IMR-90 (cell line): ENCODE measurements around the gene TET1. TPM values are rescaled to one million over a fixed set of nuclear protein-coding genes. Genes with fewer than 3 reads are reported as not detected.

Experiments
- ATAC-seq: fragments of 200-7000 bp; cut with Tn5 transposase; 2 replicates; pipeline ENCODE4 v1.9.1; 2020; ENCODE audit warnings: low read depth, mild to moderate bottlenecking, moderate library complexity
- BruUV-seq: library from RNA; stranded (reverse); fragments of 400-500 nt; replicated peaks from 2 replicates; lab custom pipeline; 2021; lab: Mats Ljungman, UMichigan
- CTCF ChIA-PET: fragments of 300-600 bp; formaldehyde crosslinking; extraction: SDS; loops from one replicate; lab custom pipeline; 2021; ENCODE audit warnings: antibody characterized with exemption; lab: Yijun Ruan, JAX
- POLR2A ChIA-PET: fragments of 300-600 bp; sonication (Branson Sonifier 250); formaldehyde crosslinking; loops from one replicate; lab custom pipeline; 2022; ENCODE audit warnings: antibody characterized with exemption; ENCODE audit not compliant: unreplicated experiment; lab: Charles Lee
- DNase-seq: peaks from one replicate; pipeline ENCODE4 v3.0.0; 2013
- H2AFZ ChIP-seq: replicated peaks from 2 replicates; pipeline ENCODE3; 2013; ENCODE audit warnings: low read length, mild to moderate bottlenecking; ENCODE audit not compliant: poor library complexity
- H2AK5ac ChIP-seq: 2 replicates; pipeline ENCODE4 v1.6.1; 2013; ENCODE audit warnings: low read depth, low read length, inconsistent platforms
- H2AK9ac ChIP-seq: replicated peaks from 2 replicates; pipeline ENCODE3; 2013; ENCODE audit warnings: mild to moderate bottlenecking, low read depth, low read length, moderate library complexity; ENCODE audit not compliant: poor library complexity
- H2BK120ac ChIP-seq: 2 replicates; pipeline ENCODE4 v1.6.1; 2013; ENCODE audit warnings: low read depth, low read length, inconsistent platforms
- H2BK15ac ChIP-seq: 3 replicates; pipeline ENCODE4 v1.6.1; 2013; ENCODE audit warnings: low read depth, low read length, inconsistent platforms
- H2BK20ac ChIP-seq: 2 replicates; pipeline ENCODE4 v1.6.1; 2013; ENCODE audit warnings: low read depth, mild to moderate bottlenecking, inconsistent platforms, low read length, moderate library complexity
- H2BK5ac ChIP-seq: 2 replicates; pipeline ENCODE4 v1.6.1; 2013; ENCODE audit warnings: mild to moderate bottlenecking, low read depth, low read length, inconsistent platforms; ENCODE audit not compliant: poor library complexity, severe bottlenecking
- H3K14ac ChIP-seq: replicated peaks from 2 replicates; pipeline ENCODE4 v1.6.1; 2013; ENCODE audit warnings: low read depth, low read length, inconsistent platforms
- H3K18ac ChIP-seq: 2 replicates; pipeline ENCODE4 v1.6.1; 2013; ENCODE audit warnings: low read depth, low read length, control low read depth
- H3K23ac ChIP-seq: 2 replicates; pipeline ENCODE4 v1.6.1; 2013; ENCODE audit warnings: low read depth, low read length, inconsistent platforms
- H3K27ac ChIP-seq: 2 replicates; pipeline ENCODE4 v1.5.1; 2013; ENCODE audit warnings: mild to moderate bottlenecking, control low read depth, low read length; ENCODE audit not compliant: insufficient read depth
- H3K27me3 ChIP-seq: 2 replicates; pipeline ENCODE4 v1.6.1; 2013; ENCODE audit warnings: low read length; ENCODE audit not compliant: control insufficient read depth, insufficient read depth
- H3K36me3 ChIP-seq: 2 replicates; pipeline ENCODE4 v1.6.1; 2013; ENCODE audit warnings: low read length, mixed read lengths; ENCODE audit not compliant: control insufficient read depth, insufficient read depth
- H3K4ac ChIP-seq: 2 replicates; pipeline ENCODE4 v1.6.1; 2013; ENCODE audit warnings: low read depth, low read length, inconsistent platforms
- H3K4me1 ChIP-seq: 2 replicates; pipeline ENCODE4 v1.6.1; 2013; ENCODE audit warnings: low read length, mixed read lengths; ENCODE audit not compliant: control insufficient read depth, insufficient read depth
- H3K4me2 ChIP-seq: 2 replicates; pipeline ENCODE4 v1.6.1; 2013; ENCODE audit warnings: low read depth, mild to moderate bottlenecking, control low read depth, low read length, moderate library complexity
- H3K4me3 ChIP-seq: 2 replicates; pipeline ENCODE4 v1.5.1; 2013; ENCODE audit warnings: low read depth, mild to moderate bottlenecking, control low read depth, low read length, moderate library complexity; ENCODE audit not compliant: insufficient read depth
- H3K56ac ChIP-seq: 2 replicates; pipeline ENCODE4 v1.6.1; 2013; ENCODE audit warnings: low read length, inconsistent platforms; ENCODE audit not compliant: insufficient read depth; ENCODE audit errors: extremely low read depth
- H3K79me1 ChIP-seq, 2 experiments: 2 replicates each; pipeline ENCODE4 v1.6.1; 2013; ENCODE audit warnings: low read length in 2 of 2, inconsistent platforms in 1 of 2, low read depth in 1 of 2
- H3K9ac ChIP-seq: 2 replicates; pipeline ENCODE4 v1.6.1; 2013; ENCODE audit warnings: low read depth, low read length, control low read depth
- H3K9me1 ChIP-seq: 2 replicates; pipeline ENCODE4 v1.6.1; 2013; ENCODE audit warnings: low read length, inconsistent platforms; ENCODE audit not compliant: insufficient read depth
- H3K9me3 ChIP-seq: 2 replicates; pipeline ENCODE4 v1.6.1; 2013; ENCODE audit warnings: low read length; ENCODE audit not compliant: control insufficient read depth, insufficient read depth
- H4K20me1 ChIP-seq: 2 replicates; pipeline ENCODE4 v1.6.1; 2013; ENCODE audit warnings: low read length, inconsistent platforms; ENCODE audit not compliant: insufficient read depth
- H4K5ac ChIP-seq: 2 replicates; pipeline ENCODE4 v1.6.1; 2013; ENCODE audit warnings: mild to moderate bottlenecking, low read depth, low read length, control low read depth
- H4K8ac ChIP-seq, 2 experiments: 2 replicates each; pipeline ENCODE4 v1.6.1; 2013; ENCODE audit warnings: low read depth in 2 of 2, low read length in 2 of 2, control low read depth in 1 of 2, inconsistent platforms in 1 of 2
- H4K91ac ChIP-seq: 2 replicates; pipeline ENCODE4 v1.6.1; 2013; ENCODE audit warnings: low read depth, low read length, inconsistent platforms; ENCODE audit not compliant: insufficient read depth
- CHD1 ChIP-seq: IDR thresholded peaks from 2 replicates; pipeline ENCODE4 v1.6.1; 2012; ENCODE audit warnings: low read depth, low read length, improper control_type of control experiment
- ELK1 ChIP-seq: fragments of 150-350 bp; IDR thresholded peaks from 2 replicates; pipeline ENCODE4 v1.6.1; 2016; ENCODE audit warnings: low read depth, mild to moderate bottlenecking, low read length, moderate library complexity, borderline replicate concordance
- FOS ChIP-seq: fragments of 150-350 bp; IDR thresholded peaks from 2 replicates; pipeline ENCODE4 v1.6.1; 2016; ENCODE audit warnings: low read depth, low read length
- MAZ ChIP-seq: IDR thresholded peaks from 2 replicates; pipeline ENCODE4 v1.6.1; 2012; ENCODE audit warnings: low read depth, mild to moderate bottlenecking, low read length, improper control_type of control experiment, moderate library complexity, borderline replicate concordance
- MXI1 ChIP-seq: IDR thresholded peaks from 2 replicates; pipeline ENCODE4 v1.6.1; 2012; ENCODE audit warnings: low read depth, mild to moderate bottlenecking, low read length, moderate library complexity, borderline replicate concordance
- NFE2L2 ChIP-seq: fragments of 150-350 bp; IDR thresholded peaks from 2 replicates; pipeline ENCODE4 v1.6.1; 2016; ENCODE audit warnings: low read depth, mild to moderate bottlenecking, low read length
- POLR2A ChIP-seq: IDR thresholded peaks from 2 replicates; pipeline ENCODE4 v1.6.1; 2012; ENCODE audit warnings: mild to moderate bottlenecking, low read depth, low read length
- RCOR1 ChIP-seq: IDR thresholded peaks from 2 replicates; pipeline ENCODE4 v1.6.1; 2012; ENCODE audit warnings: mild to moderate bottlenecking, low read length, improper control_type of control experiment; ENCODE audit not compliant: insufficient replicate concordance
- SMC3 ChIP-seq: fragments of 150-350 bp; IDR thresholded peaks from 2 replicates; pipeline ENCODE4 v1.6.1; 2016; ENCODE audit warnings: low read depth, mild to moderate bottlenecking, antibody characterized with exemption, low read length, moderate library complexity
- WGBS, 2 experiments: methylation state at CpG; one replicate each; pipeline versions ENCODE4 v1.1.5 to v1.1.7; 2013; ENCODE audit warnings: missing lambda C conversion rate in 2 of 2; ENCODE audit not compliant: insufficient read length in 1 of 2; ENCODE audit errors: extremely low coverage in 2 of 2; 5-methylcytosine and 5-hydroxymethylcytosine counted together
- dilution Hi-C: fragments of 300-500 bp; cut with HindIII; formaldehyde crosslinking; loops from one replicate; pipeline ENCODE4 v1.14.3; 2018; ENCODE audit warnings: low sequenced_read_pairs; ENCODE audit not compliant: unreplicated experiment
- in situ Hi-C: fragments of 300-500 bp; cut with MboI; formaldehyde crosslinking; loops from 3 replicates; pipeline ENCODE4 v1.14.3; 2019; ENCODE audit warnings: low sequenced_read_pairs, inconsistent platforms, mixed read lengths
- intact Hi-C: fragments of 100-400 bp; cut with micrococcal nuclease; formaldehyde crosslinking; loops from 2 replicates; pipeline ENCODE4 v1.10.0; 2022
- polyA plus RNA-seq, 3 experiments: library from polyadenylated mRNA; depleted of rRNA; stranded (reverse); fragments of >200 nt; gene quantifications; 2 replicates each; pipeline ENCODE4 v1.2.3, GENCODE V29; 2012; ENCODE audit warnings: low replicate concordance in 1 of 3
- total RNA-seq: library from RNA; depleted of rRNA; stranded (reverse); fragments of >200 nt; gene quantifications from 2 replicates; pipeline ENCODE4 v1.2.3, GENCODE V29; 2012
- TF ChIP-seq, protein P1 (sequence below): fragments of 150-350 bp; IDR thresholded peaks from 2 replicates; pipeline ENCODE4 v1.6.1; 2017; ENCODE audit warnings: mild to moderate bottlenecking, antibody characterized with exemption, low read length, low read depth

Gene TET1
- total and polyA plus RNA-seq, 2 of the 4 experiments (the other 2 are of a cell fraction): 1.0 to 4.3 TPM

DNA sequence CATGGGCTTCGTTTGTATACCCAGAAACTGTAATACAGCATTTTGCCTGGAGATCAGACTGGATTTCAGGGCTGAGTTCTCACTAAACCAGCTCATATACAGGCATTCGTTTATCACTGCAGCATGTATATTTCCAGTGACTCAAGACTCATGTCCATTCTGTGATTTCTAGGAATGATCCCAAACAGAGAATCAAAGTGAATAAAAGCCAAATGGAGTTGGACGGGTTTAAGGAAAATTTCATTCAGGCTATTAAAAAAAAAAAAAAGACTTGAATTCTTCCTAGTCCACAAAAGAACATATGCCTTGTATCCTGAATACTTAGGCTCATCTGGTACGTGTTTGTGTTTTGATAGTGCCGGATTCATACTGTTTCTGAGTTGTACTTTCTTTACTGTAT lies 46.8 kb downstream of the TET1 start:
- no peak overlapping the region for H2BK5ac ChIP-seq
- no peak overlapping the region for H3K14ac ChIP-seq
- H3K18ac ChIP-seq: no peak overlapping the region
- no peak overlapping the region for H2BK20ac ChIP-seq
- H2AK5ac ChIP-seq: no peak overlapping the region
- BruUV-seq: no TSS peak
- peaks cover 6% of the 10 kb centered on the region for H3K36me3 ChIP-seq
- H3K9me1 ChIP-seq: 0 out of 2 replicates have a peak, but pooled peaks cover 3% of the 10 kb centered on the region
- H3K4me2 ChIP-seq: no peak overlapping the region
- no peak overlapping the region for H4K91ac ChIP-seq
- H3K4me3 ChIP-seq: no peak overlapping the region
- no peak overlapping the region for H4K5ac ChIP-seq
- DNase-seq (no peak), ATAC-seq (no peak)
- H3K27me3 ChIP-seq: no peaks in the 10 kb centered on the region
- ChIA-PET POLR2A (no interaction called here), CTCF (interaction anchor here (0.6 kb wide), 1 partner anchor 31 kb away, joined by 5 read pairs; no protein-coding TSS in a partner anchor)
- no peak overlapping the region for H2AK9ac ChIP-seq
- H4K20me1 ChIP-seq: no peaks in the 10 kb centered on the region
- H2BK120ac ChIP-seq: no peak overlapping the region
- no peak overlapping the region for H3K56ac ChIP-seq
- H2BK15ac ChIP-seq: no peak overlapping the region
- no peak overlapping the region for H2AFZ ChIP-seq
- H4K8ac ChIP-seq: no peak overlapping the region
- intact Hi-C loops (no loop called here), dilution Hi-C loops (no loop called here), in situ Hi-C loops (no loop called here)
- H3K79me1 ChIP-seq: peaks cover 21 to 50% of the 10 kb centered on the region in 2 experiments
- WGBS, 2 experiments: 17% methylated on average over 1 of the region's 5 CpGs; no CpG with 5 or more reads in 1 of the 2 experiments
- H3K9ac ChIP-seq: no peak overlapping the region
- no peak overlapping the region for H3K27ac ChIP-seq
- H3K4me1 ChIP-seq: peaks cover 4% of the 10 kb centered on the region; the same call in 1 of the 2 replicates
- TF ChIP-seq POLR2A (no peak), CHD1 (no peak), SMC3 (no peak), NFE2L2 (no peak), MXI1 (no peak), RCOR1 (no peak), MAZ (no peak), FOS (no peak), ELK1 (no peak)
- TF ChIP-seq, protein P1, sequence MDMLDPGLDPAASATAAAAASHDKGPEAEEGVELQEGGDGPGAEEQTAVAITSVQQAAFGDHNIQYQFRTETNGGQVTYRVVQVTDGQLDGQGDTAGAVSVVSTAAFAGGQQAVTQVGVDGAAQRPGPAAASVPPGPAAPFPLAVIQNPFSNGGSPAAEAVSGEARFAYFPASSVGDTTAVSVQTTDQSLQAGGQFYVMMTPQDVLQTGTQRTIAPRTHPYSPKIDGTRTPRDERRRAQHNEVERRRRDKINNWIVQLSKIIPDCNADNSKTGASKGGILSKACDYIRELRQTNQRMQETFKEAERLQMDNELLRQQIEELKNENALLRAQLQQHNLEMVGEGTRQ: no peak
- H3K23ac ChIP-seq: 0 out of 2 replicates have a peak overlapping the region, but pooled peaks have one; percentile 0
- H3K4ac ChIP-seq: no peak overlapping the region
- H3K9me3 ChIP-seq: no peaks in the 10 kb centered on the region
